ENCODE data around the gene HIVEP3. TPM values are rescaled to one million over a fixed set of nuclear protein-coding genes. Genes with fewer than 3 reads are reported as not detected.

Gene HIVEP3
- total RNA-seq, 1 experiment from 2014 or later: 0.55 TPM

DNA sequence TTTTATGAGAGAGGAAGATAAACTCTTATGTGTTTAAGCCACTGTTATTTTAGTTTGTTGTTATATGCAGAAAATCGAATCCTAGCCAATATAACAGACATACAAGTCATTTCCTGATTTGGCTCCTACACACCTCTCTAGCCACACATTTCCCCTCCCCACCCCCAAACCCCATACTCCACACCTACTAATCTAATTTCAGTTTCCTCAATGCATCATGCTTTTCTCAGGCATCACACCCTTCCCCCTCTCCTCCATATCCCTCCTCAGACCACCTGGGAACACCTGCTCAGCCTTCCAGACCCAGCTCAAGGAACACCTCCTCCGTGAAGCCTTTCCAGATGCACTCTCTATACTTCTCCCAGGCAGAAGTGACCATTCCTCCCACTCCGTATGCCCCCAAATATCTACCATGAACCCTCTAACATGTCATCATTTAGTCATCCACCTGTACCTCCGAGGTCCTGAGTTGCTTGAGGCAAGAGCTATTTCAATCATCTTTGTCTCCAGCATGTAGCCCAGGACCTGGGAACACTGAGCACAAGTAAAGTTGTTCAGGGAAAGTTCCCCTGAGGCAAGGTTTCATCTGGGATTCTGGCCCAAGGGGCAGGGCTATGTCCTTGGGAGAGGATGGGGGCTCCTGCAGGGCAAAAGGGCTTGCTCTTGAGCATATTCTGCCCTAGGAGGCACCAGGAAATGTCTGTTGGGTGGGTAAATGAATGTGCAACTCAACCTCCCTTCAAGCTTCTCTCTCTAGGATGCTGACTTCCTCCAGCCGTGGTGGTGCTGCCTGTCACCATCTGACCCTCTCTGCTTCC lies 126.8 kb downstream of the HIVEP3 start (continued):
- TF ChIP-seq JUN (CRISPR knock-in tag; IDR thresholded peaks at IDR 0.05): no peak
- no peak for TF ChIP-seq ZNF671 (CRISPR knock-in tag; IDR thresholded peaks at IDR 0.05)
- TF ChIP-seq, protein P1, sequence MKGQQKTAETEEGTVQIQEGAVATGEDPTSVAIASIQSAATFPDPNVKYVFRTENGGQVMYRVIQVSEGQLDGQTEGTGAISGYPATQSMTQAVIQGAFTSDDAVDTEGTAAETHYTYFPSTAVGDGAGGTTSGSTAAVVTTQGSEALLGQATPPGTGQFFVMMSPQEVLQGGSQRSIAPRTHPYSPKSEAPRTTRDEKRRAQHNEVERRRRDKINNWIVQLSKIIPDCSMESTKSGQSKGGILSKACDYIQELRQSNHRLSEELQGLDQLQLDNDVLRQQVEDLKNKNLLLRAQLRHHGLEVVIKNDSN (CRISPR knock-in tag; IDR thresholded peaks at IDR 0.05): no peak
- TF ChIP-seq, protein P2, sequence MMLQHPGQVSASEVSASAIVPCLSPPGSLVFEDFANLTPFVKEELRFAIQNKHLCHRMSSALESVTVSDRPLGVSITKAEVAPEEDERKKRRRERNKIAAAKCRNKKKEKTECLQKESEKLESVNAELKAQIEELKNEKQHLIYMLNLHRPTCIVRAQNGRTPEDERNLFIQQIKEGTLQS (CRISPR knock-in tag; conservative IDR thresholded peaks at IDR 0.05): no peak

DNA sequence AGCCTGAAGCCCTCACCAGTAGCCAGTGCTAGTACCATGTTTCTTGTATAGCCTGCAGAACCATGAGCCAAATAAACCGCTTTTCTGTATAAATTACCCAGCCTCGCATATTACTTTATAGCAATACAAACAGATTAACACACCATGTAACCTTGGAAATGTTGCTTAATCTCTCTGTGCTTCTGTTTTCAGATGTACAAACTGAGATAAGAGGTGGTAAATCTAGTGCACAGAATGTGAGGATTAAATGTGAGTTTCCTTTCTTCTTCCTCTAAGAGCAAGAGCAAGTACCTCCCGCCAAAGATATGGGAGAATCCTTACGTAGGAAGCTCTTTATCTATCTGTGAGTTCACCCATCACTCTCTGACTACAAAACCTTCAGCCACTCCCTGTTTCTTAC lies 128.4 kb downstream of the HIVEP3 start:
- CTCF ChIA-PET: interaction anchor here (1.0 to 1.2 kb wide), 2 partner anchors 22 to 274 kb away, joined by 3 to 9 read pairs; no protein-coding TSS in a partner anchor
- no peaks in the 10 kb centered on the region for H3K36me3 Mint-ChIP-seq
- no peaks in the 10 kb centered on the region for H3K27me3 Mint-ChIP-seq (ENCODE audit: low read depth)
- POLR2A ChIA-PET: no interaction called here
- TF ChIP-seq, protein P3, sequence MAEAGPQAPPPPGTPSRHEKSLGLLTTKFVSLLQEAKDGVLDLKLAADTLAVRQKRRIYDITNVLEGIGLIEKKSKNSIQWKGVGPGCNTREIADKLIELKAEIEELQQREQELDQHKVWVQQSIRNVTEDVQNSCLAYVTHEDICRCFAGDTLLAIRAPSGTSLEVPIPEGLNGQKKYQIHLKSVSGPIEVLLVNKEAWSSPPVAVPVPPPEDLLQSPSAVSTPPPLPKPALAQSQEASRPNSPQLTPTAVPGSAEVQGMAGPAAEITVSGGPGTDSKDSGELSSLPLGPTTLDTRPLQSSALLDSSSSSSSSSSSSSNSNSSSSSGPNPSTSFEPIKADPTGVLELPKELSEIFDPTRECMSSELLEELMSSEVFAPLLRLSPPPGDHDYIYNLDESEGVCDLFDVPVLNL (CRISPR knock-in tag; IDR thresholded peaks at IDR 0.05; ENCODE audit: borderline replicate concordance, low read depth): no peak
- TF ChIP-seq, protein P1 (CRISPR knock-in tag; IDR thresholded peaks at IDR 0.05): no peak
- TF ChIP-seq RELA (CRISPR knock-in tag; IDR thresholded peaks at IDR 0.05; ENCODE audit: borderline replicate concordance) (no peak), NR1H2 (CRISPR knock-in tag; IDR thresholded peaks at IDR 0.05) (no peak), ZNF263 (CRISPR knock-in tag; IDR thresholded peaks at IDR 0.05; ENCODE audit: low read depth) (no peak), ESRRA (CRISPR knock-in tag; IDR thresholded peaks at IDR 0.05; ENCODE audit: borderline replicate concordance) (no peak), SOX15 (CRISPR knock-in tag; IDR thresholded peaks at IDR 0.05) (no peak), SMAD4 (CRISPR knock-in tag; IDR thresholded peaks at IDR 0.05) (no peak), OVOL2 (CRISPR knock-in tag; IDR thresholded peaks at IDR 0.05; ENCODE audit: borderline replicate concordance) (no peak), GABPB1 (CRISPR knock-in tag; IDR thresholded peaks at IDR 0.05) (no peak), TEAD4 (CRISPR knock-in tag; IDR thresholded peaks at IDR 0.05) (no peak), KAT7 (CRISPR knock-in tag; IDR thresholded peaks at IDR 0.05; ENCODE audit: borderline replicate concordance) (no peak), IRF2 (CRISPR knock-in tag; IDR thresholded peaks at IDR 0.05; ENCODE audit: borderline replicate concordance, low read depth) (no peak)
- TF ChIP-seq, protein P4, sequence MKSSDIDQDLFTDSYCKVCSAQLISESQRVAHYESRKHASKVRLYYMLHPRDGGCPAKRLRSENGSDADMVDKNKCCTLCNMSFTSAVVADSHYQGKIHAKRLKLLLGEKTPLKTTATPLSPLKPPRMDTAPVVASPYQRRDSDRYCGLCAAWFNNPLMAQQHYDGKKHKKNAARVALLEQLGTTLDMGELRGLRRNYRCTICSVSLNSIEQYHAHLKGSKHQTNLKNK (CRISPR knock-in tag; IDR thresholded peaks at IDR 0.05): no peak
- TF ChIP-seq, protein P5, sequence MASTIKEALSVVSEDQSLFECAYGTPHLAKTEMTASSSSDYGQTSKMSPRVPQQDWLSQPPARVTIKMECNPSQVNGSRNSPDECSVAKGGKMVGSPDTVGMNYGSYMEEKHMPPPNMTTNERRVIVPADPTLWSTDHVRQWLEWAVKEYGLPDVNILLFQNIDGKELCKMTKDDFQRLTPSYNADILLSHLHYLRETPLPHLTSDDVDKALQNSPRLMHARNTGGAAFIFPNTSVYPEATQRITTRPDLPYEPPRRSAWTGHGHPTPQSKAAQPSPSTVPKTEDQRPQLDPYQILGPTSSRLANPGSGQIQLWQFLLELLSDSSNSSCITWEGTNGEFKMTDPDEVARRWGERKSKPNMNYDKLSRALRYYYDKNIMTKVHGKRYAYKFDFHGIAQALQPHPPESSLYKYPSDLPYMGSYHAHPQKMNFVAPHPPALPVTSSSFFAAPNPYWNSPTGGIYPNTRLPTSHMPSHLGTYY (CRISPR knock-in tag; IDR thresholded peaks at IDR 0.05): no peak
- TF ChIP-seq, protein P6, sequence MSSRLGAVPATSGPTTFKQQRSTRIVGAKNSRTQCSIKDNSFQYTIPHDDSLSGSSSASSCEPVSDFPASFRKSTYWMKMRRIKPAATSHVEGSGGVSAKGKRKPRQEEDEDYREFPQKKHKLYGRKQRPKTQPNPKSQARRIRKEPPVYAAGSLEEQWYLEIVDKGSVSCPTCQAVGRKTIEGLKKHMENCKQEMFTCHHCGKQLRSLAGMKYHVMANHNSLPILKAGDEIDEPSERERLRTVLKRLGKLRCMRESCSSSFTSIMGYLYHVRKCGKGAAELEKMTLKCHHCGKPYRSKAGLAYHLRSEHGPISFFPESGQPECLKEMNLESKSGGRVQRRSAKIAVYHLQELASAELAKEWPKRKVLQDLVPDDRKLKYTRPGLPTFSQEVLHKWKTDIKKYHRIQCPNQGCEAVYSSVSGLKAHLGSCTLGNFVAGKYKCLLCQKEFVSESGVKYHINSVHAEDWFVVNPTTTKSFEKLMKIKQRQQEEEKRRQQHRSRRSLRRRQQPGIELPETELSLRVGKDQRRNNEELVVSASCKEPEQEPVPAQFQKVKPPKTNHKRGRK (CRISPR knock-in tag; IDR thresholded peaks at IDR 0.05; ENCODE audit: borderline replicate concordance): no peak
- TF ChIP-seq, protein P7, sequence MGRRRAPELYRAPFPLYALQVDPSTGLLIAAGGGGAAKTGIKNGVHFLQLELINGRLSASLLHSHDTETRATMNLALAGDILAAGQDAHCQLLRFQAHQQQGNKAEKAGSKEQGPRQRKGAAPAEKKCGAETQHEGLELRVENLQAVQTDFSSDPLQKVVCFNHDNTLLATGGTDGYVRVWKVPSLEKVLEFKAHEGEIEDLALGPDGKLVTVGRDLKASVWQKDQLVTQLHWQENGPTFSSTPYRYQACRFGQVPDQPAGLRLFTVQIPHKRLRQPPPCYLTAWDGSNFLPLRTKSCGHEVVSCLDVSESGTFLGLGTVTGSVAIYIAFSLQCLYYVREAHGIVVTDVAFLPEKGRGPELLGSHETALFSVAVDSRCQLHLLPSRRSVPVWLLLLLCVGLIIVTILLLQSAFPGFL (CRISPR knock-in tag; IDR thresholded peaks at IDR 0.05; ENCODE audit: borderline replicate concordance): no peak
- no peak for ATAC-seq
- no peaks in the 10 kb centered on the region for H3K4me1 Mint-ChIP-seq
- H3K9me3 Mint-ChIP-seq: no peaks in the 10 kb centered on the region
- DNase-seq (ENCODE audit: low spot score): no peak
- no peak overlapping the region for H3K27ac Mint-ChIP-seq
- H3K4me3 Mint-ChIP-seq: no peak overlapping the region

Data from WTC11 (cell line).